GM23338 (cell line): ENCODE measurements around the gene POGZ.

Experiments
- CREB1 ChIP-seq: fragments of 250-450 bp; sonication (Bioruptor Pico); IDR thresholded peaks from 2 replicates; pipeline ENCODE4 v1.5.0; 2020; ENCODE audit warnings: low read depth, mild to moderate bottlenecking, moderate library complexity
- CTCF ChIP-seq, 2 experiments: fragments of 200-600 bp in 1 of 2; sonication (generic) in 1 of 2; conservative IDR thresholded peaks; 2 replicates each; pipeline versions ENCODE4 v1.5.1 to v1.6.1; 2016 to 2017; ENCODE audit warnings: antibody characterized with exemption in 2 of 2, low read depth in 2 of 2, mild to moderate bottlenecking in 2 of 2, moderate library complexity in 1 of 2
- EZH2 ChIP-seq: fragments of 200-600 bp; sonication (generic); IDR thresholded peaks from one replicate; pipeline ENCODE4 v1.8.0; 2017; ENCODE audit warnings: antibody characterized with exemption, mild to moderate bottlenecking, low read depth; ENCODE audit not compliant: unreplicated experiment
- EZH2phosphoT487 ChIP-seq: fragments of 200-600 bp; sonication (generic); IDR thresholded peaks from one replicate; pipeline ENCODE4 v1.8.1; 2018; ENCODE audit warnings: antibody characterized with exemption; ENCODE audit not compliant: unreplicated experiment
- NANOG ChIP-seq: IDR thresholded peaks from 2 replicates; pipeline ENCODE4 v1.6.1; 2016; ENCODE audit warnings: antibody characterized with exemption, borderline replicate concordance
- POLR2AphosphoS5 ChIP-seq: IDR thresholded peaks from 2 replicates; pipeline ENCODE4 v1.6.1; 2016; ENCODE audit warnings: antibody characterized with exemption, low read depth
- REST ChIP-seq: IDR thresholded peaks from one replicate; pipeline ENCODE4 v1.6.1; 2018; ENCODE audit warnings: antibody characterized with exemption; ENCODE audit not compliant: unreplicated experiment
- ZNF331 ChIP-seq: fragments of 250-450 bp; sonication (Bioruptor Pico); IDR thresholded peaks from 2 replicates; pipeline ENCODE4 v1.5.0; 2020; ENCODE audit warnings: low read depth, mild to moderate bottlenecking, moderate library complexity
- ZNF462 ChIP-seq: fragments of 250-450 bp; sonication (Bioruptor Pico); IDR thresholded peaks from 2 replicates; pipeline ENCODE4 v1.5.0; 2020; ENCODE audit warnings: mild to moderate bottlenecking, moderate library complexity

GRCh38 chr1:151364996-151365395 is 94.3 kb downstream of the POGZ start:
- TF ChIP-seq EZH2 (no peak), CTCF (conservative IDR thresholded peaks at IDR 0.05; ENCODE audit: low read depth in 2 of 2) (peak; percentile 25 to 35; a peak in 2 of 4 replicates), EZH2phosphoT487 (no peak), NANOG (no peak), POLR2AphosphoS5 (no peak), ZNF331 (CRISPR knock-in tag) (no peak), REST (no peak), CREB1 (no peak), ZNF462 (CRISPR knock-in tag) (no peak)
